ENCODE data around the gene MAGI1. TPM values are rescaled to one million over a fixed set of nuclear protein-coding genes. Genes with fewer than 3 reads are reported as not detected.

MAGI1 gene
- total RNA-seq, 1 donor from 2014 or later, result 49.8 TPM

DNA sequence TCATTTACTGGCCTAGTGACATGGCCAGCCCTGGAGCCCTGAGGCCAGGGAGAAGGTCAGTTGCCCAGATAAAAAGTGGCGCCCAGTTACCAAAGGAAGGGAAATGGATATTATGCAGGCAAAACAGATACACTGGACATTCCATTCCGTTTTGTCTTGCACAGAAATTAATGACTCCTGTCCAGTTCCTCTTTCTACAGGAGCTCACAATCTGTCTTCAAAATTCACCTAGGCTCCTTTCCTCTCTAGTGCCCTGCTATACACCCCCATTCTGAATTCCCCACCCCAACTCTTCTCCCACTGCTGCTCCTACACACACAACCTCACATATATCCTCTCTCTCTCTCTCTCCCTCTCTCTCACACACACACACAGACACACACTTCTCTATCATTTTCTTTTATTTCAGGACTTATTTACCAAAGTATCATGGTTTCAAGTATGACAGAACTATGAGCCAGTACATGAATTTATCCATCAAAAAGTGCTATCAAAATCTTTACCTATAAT lies 229.0 kb downstream of the MAGI1 start:
- Mint-ChIP-seq H3K4me1 (peaks cover 6% of the 10 kb centered on the region), H3K27me3 (ENCODE audit: low read depth) (no peaks in the 10 kb centered on the region), H3K36me3 (ENCODE audit: low read depth) (peaks cover 2% of the 10 kb centered on the region), H3K9me3 (peaks cover 12% of the 10 kb centered on the region), H3K4me3 (no peak overlapping the region), H3K27ac (ENCODE audit: unreplicated experiment) (no peak overlapping the region)
- no peak for DNase-seq (ENCODE audit: low read depth, low spot score)
- TF ChIP-seq, protein P1, sequence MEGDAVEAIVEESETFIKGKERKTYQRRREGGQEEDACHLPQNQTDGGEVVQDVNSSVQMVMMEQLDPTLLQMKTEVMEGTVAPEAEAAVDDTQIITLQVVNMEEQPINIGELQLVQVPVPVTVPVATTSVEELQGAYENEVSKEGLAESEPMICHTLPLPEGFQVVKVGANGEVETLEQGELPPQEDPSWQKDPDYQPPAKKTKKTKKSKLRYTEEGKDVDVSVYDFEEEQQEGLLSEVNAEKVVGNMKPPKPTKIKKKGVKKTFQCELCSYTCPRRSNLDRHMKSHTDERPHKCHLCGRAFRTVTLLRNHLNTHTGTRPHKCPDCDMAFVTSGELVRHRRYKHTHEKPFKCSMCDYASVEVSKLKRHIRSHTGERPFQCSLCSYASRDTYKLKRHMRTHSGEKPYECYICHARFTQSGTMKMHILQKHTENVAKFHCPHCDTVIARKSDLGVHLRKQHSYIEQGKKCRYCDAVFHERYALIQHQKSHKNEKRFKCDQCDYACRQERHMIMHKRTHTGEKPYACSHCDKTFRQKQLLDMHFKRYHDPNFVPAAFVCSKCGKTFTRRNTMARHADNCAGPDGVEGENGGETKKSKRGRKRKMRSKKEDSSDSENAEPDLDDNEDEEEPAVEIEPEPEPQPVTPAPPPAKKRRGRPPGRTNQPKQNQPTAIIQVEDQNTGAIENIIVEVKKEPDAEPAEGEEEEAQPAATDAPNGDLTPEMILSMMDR (conservative IDR thresholded peaks at IDR 0.05), result no peak

DNA sequence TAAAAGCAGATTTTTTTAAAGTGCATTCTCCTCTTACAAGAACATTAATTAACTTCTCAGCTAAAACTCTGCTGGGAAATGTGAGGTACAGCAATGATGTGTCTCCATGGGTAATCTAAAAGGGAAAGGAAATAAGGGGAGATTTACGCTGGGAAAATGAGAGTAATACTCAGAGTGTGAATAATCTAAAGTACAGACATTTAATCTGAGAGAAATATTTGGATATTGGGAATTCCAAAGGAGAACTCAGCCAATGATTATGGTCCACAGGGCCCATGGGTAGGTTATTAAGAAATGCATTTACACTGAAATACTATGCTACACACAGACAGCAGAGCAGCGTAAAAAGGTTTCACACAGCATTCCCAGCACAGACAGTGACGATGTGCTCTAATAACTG lies 229.9 kb downstream of the MAGI1 start:
- TF ChIP-seq, protein P1 (conservative IDR thresholded peaks at IDR 0.05), result no peak
- H3K9me3 Mint-ChIP-seq, result peaks cover 12% of the 10 kb centered on the region

DNA sequence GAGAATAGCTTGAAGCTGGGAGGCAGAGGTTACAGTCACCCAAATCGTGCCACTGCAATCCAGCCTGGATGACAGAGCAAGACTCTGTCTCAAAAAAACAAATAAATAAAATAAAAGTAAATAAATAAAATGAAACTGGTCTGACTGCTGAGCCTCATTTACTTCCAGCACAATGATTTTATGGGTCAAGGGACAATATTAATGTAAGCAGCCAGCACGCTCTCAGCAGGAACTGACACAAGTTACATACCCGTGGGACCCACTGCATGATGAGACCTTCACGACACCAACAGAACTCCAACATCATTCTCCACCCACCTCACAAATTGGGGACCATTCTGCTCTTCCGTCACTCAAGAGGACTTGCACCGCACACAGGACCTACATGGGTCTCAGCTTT lies 230.3 kb downstream of the MAGI1 start:
- TF ChIP-seq, protein P1 (conservative IDR thresholded peaks at IDR 0.05), result no peak

More for the DNA sequence above, 229.9 kb downstream of the MAGI1 start:
- Mint-ChIP-seq H3K36me3 (ENCODE audit: low read depth) (peaks cover 2% of the 10 kb centered on the region), H3K27me3 (ENCODE audit: low read depth) (no peaks in the 10 kb centered on the region), H3K27ac (ENCODE audit: unreplicated experiment) (no peak overlapping the region), H3K4me1 (peaks cover 6% of the 10 kb centered on the region), H3K4me3 (no peak overlapping the region)
- no peak for DNase-seq (ENCODE audit: low read depth, low spot score)

DNA sequence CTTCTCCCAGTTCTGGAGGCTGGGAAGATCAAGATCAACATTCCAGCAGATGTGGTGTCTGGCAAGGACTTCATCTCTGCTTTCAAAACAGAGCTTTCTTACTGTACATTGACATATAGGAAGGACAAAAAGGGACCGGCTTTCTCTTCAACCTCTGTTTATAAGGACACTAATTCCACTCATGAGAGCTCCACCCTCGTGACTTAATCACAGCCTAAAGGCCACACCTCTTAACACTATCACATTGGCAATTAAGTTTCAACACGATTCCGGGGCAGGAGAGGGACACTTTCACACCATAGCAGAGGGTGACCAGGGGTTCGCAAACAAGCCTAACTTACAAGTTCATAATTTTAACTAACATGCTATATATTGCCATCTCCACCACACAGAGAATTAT lies 231.5 kb downstream of the MAGI1 start:
- Mint-ChIP-seq H3K36me3 (ENCODE audit: low read depth) (peaks cover 2% of the 10 kb centered on the region), H3K27me3 (ENCODE audit: low read depth) (no peaks in the 10 kb centered on the region), H3K9me3 (peaks cover 12% of the 10 kb centered on the region), H3K4me3 (no peak overlapping the region), H3K4me1 (peaks cover 6% of the 10 kb centered on the region), H3K27ac (ENCODE audit: unreplicated experiment) (no peak overlapping the region)
- TF ChIP-seq, protein P1 (conservative IDR thresholded peaks at IDR 0.05), result no peak
- no peak for DNase-seq (ENCODE audit: low read depth, low spot score)

More for the DNA sequence above, 230.3 kb downstream of the MAGI1 start:
- H3K27me3 Mint-ChIP-seq (ENCODE audit: low read depth), result no peaks in the 10 kb centered on the region
- no peak overlapping the region for H3K27ac Mint-ChIP-seq (ENCODE audit: unreplicated experiment)
- H3K4me3 Mint-ChIP-seq, result no peak overlapping the region
- peaks cover 6% of the 10 kb centered on the region for H3K4me1 Mint-ChIP-seq
- no peak for DNase-seq (ENCODE audit: low read depth, low spot score)
- H3K9me3 Mint-ChIP-seq, result peaks cover 12% of the 10 kb centered on the region
- H3K36me3 Mint-ChIP-seq (ENCODE audit: low read depth), result peaks cover 2% of the 10 kb centered on the region

DNA sequence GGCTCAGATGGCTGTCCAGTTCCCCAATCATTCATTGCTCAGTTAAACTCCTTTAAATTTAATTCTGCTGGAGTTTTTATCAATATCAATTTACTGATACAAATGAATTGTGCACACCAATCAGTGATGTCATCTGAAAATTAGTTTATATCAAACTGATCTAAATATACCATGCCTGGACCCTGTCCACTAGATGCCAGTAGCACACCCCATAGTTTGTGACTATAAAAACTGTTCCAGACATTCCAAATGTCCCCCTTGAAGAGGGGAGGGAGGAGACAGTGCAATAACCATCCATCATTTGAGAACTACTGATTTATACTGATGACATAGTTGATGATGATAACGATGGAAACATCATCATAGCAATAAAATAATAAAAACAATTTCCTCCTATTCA lies 232.1 kb downstream of the MAGI1 start:
- Mint-ChIP-seq H3K36me3 (ENCODE audit: low read depth) (peaks cover 2% of the 10 kb centered on the region), H3K4me3 (no peak overlapping the region), H3K4me1 (peaks cover 3% of the 10 kb centered on the region), H3K27ac (ENCODE audit: unreplicated experiment) (no peak overlapping the region), H3K9me3 (peaks cover 12% of the 10 kb centered on the region), H3K27me3 (ENCODE audit: low read depth) (no peaks in the 10 kb centered on the region)
- TF ChIP-seq, protein P1 (conservative IDR thresholded peaks at IDR 0.05), result no peak
- DNase-seq (ENCODE audit: low read depth, low spot score), result no peak

All from neural crest cell (in vitro differentiated cells).